GM19455 (cell line): ENCODE results near the gene PAM.
"Not testable (repeated sequence)": the region's sequence is repeated elsewhere in the genome, so short reads cannot be mapped to it uniquely, and the experiment has no call there.

Source experiments
- ATAC-seq: cut with Tn5 transposase; IDR thresholded peaks from one replicate; pipeline ENCODE4 v1.9.1; 2021; ENCODE audit not compliant: unreplicated experiment

Gene PAM

GRCh38 chr5:103034662-103035392 is 279.7 kb downstream of the PAM start:
- ATAC-seq: no peak

GRCh38 chr5:103035701-103036100 is 280.6 kb downstream of the PAM start:
- ATAC-seq: no peak

- ATAC-seq: no peak
Measured at GRCh38 chr5:103036601-103037000, 281.5 kb downstream of the PAM start.

GRCh38 chr5:103037673-103038455 is 282.8 kb downstream of the PAM start:
- ATAC-seq: no peak

- ATAC-seq: no peak
Measured at GRCh38 chr5:103041071-103041676, 286.1 kb downstream of the PAM start.

- not testable (repeated sequence) for ATAC-seq
Measured at GRCh38 chr5:103046706-103047105, 291.6 kb downstream of the PAM start.

- ATAC-seq: no peak
Measured at GRCh38 chr5:103057208-103058130, 302.4 kb downstream of the PAM start.

GRCh38 chr5:103059525-103059924 is 304.4 kb downstream of the PAM start:
- no peak for ATAC-seq

- ATAC-seq: no peak
Measured at GRCh38 chr5:103060424-103060954, 305.4 kb downstream of the PAM start.

- no peak for ATAC-seq
Measured at GRCh38 chr5:103066326-103066725, 311.2 kb downstream of the PAM start.

- not testable (repeated sequence) for ATAC-seq
Measured at GRCh38 chr5:103073500-103073899, 318.4 kb downstream of the PAM start.

GRCh38 chr5:103075442-103075841 is 320.3 kb downstream of the PAM start:
- no peak for ATAC-seq
